Gastroesophageal sphincter (tissue), 3 donors: Measurements from ENCODE around the gene ABCC12.

ENCODE experiments used
- EP300 ChIP-seq: sonication (generic); formaldehyde crosslinking; IDR thresholded peaks from one replicate; pipeline ENCODE4 v1.6.1; 2017; ENCODE audit warnings: antibody characterized with exemption, mild to moderate bottlenecking
- POLR2AphosphoS5 ChIP-seq: sonication (generic); formaldehyde crosslinking; IDR thresholded peaks from one replicate; pipeline ENCODE4 v1.6.1; 2017; ENCODE audit warnings: antibody characterized with exemption
- TF ChIP-seq, protein P1 (sequence below), 4 experiments: fragments of 200-600 bp in 2 of 4; fragments of 450-650 bp in 2 of 4; sonication (generic) in 1 of 4; IDR thresholded peaks; one replicate each; pipeline ENCODE4 v1.5.1; 2017 to 2019; ENCODE audit warnings: antibody characterized with exemption in 4 of 4, mild to moderate bottlenecking in 2 of 4, moderate library complexity in 2 of 4

DNA sequence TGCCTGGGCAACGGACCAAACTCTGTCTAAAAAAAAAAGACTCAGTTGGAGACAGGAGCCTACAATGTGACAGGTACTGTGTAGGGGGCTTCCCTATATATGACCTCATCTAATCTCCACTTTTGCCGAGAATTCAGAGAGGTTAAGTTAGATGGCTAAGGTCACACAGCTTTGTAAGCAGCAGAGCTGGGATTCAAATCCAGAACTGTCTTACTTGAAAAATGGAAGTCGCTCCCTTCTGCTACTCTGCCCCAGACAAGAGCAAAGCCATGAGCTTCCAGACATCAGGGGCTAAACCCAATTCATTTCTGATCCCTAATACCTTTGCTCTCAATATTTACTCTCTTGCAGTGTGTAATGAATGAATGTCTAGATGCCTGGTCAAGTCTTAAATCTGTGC is 41.5 kb upstream of the ABCC12 start:
- TF ChIP-seq EP300, result no peak
- TF ChIP-seq, protein P1, sequence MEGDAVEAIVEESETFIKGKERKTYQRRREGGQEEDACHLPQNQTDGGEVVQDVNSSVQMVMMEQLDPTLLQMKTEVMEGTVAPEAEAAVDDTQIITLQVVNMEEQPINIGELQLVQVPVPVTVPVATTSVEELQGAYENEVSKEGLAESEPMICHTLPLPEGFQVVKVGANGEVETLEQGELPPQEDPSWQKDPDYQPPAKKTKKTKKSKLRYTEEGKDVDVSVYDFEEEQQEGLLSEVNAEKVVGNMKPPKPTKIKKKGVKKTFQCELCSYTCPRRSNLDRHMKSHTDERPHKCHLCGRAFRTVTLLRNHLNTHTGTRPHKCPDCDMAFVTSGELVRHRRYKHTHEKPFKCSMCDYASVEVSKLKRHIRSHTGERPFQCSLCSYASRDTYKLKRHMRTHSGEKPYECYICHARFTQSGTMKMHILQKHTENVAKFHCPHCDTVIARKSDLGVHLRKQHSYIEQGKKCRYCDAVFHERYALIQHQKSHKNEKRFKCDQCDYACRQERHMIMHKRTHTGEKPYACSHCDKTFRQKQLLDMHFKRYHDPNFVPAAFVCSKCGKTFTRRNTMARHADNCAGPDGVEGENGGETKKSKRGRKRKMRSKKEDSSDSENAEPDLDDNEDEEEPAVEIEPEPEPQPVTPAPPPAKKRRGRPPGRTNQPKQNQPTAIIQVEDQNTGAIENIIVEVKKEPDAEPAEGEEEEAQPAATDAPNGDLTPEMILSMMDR (IDR thresholded peaks at IDR 0.05), result no peak
- TF ChIP-seq POLR2AphosphoS5, result no peak
